ENCODE results near the gene MAN2C1. TPM values are rescaled to one million over a fixed set of nuclear protein-coding genes. Genes with fewer than 3 reads are reported as not detected.
A peak's percentile ranks its signal among the peaks of the same experiment; 100 is the strongest.
"Not testable (repeated sequence)": the region's sequence is repeated elsewhere in the genome, so short reads cannot be mapped to it uniquely, and the experiment has no call there.

Gene MAN2C1
- total and polyA plus RNA-seq, 2 experiments from 2014 or later: 81.4 to 88.0 TPM

DNA sequence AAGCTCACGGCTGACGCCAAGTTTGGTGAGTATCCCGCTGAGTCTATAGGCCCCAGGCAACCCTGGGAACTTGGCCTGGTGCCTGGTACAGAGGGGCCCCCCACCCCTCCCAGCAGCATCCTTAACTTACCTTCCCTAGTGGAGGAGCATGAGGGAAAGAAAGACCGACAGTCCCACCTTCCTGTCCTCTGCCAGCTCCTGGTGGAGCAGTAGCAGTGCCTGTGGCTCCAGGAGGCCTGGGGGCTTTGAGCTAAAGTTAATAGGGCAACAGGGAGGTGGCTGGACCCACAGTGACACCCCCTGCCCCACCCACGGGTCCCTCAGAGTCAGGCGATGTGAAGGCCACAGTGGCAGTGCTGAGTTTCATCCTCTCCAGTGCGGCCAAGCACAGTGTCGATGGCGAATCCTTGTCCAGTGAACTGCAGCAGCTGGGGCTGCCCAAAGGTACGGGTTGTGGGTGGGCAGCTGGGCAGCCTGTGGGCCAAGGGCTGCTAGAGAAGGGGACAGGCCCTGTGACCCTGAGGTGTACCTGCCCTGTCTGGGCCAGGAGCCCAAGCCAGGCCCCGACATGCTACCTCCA lies 29.7 kb downstream of the MAN2C1 start:
- Histone ChIP-seq H3K9me2 (replicated peaks; ENCODE audit: insufficient read depth) (no peaks in the 10 kb centered on the region), H4K20me1 (ENCODE audit: insufficient read depth, poor library complexity, severe bottlenecking) (no peaks in the 10 kb centered on the region), H3K9me3 (ENCODE audit: low read depth) (no peaks in the 10 kb centered on the region), H3K36me3 (replicated peaks; ENCODE audit: insufficient read depth, low read depth) (no peaks in the 10 kb centered on the region), H3K79me2 (peaks cover 13% of the 10 kb centered on the region), H3K27ac (no peak overlapping the region), H3K27me3 (no peaks in the 10 kb centered on the region), H3K4me1 (ENCODE audit: insufficient read depth) (peaks cover 4% of the 10 kb centered on the region), H3K4me3 (no peak overlapping the region), H2AFZ (no peak overlapping the region), H3K4me2 (no peak overlapping the region)
- TF ChIP-seq EZH2 (IDR thresholded peaks at IDR 0.05; ENCODE audit: borderline replicate concordance) (no peak), EZH2phosphoT487 (IDR thresholded peaks at IDR 0.05; ENCODE audit: low read depth, severe bottlenecking, unreplicated experiment) (no peak)
- TF ChIP-seq, protein P1, sequence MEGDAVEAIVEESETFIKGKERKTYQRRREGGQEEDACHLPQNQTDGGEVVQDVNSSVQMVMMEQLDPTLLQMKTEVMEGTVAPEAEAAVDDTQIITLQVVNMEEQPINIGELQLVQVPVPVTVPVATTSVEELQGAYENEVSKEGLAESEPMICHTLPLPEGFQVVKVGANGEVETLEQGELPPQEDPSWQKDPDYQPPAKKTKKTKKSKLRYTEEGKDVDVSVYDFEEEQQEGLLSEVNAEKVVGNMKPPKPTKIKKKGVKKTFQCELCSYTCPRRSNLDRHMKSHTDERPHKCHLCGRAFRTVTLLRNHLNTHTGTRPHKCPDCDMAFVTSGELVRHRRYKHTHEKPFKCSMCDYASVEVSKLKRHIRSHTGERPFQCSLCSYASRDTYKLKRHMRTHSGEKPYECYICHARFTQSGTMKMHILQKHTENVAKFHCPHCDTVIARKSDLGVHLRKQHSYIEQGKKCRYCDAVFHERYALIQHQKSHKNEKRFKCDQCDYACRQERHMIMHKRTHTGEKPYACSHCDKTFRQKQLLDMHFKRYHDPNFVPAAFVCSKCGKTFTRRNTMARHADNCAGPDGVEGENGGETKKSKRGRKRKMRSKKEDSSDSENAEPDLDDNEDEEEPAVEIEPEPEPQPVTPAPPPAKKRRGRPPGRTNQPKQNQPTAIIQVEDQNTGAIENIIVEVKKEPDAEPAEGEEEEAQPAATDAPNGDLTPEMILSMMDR (IDR thresholded peaks at IDR 0.05; ENCODE audit: poor library complexity): no peak
- WGBS (ENCODE audit: low lambda C conversion rate, missing lambda C conversion rate): 92% methylated on average over 11 of the region's 11 CpGs
- no peak for DNase-seq (ENCODE audit: low spot score)

DNA sequence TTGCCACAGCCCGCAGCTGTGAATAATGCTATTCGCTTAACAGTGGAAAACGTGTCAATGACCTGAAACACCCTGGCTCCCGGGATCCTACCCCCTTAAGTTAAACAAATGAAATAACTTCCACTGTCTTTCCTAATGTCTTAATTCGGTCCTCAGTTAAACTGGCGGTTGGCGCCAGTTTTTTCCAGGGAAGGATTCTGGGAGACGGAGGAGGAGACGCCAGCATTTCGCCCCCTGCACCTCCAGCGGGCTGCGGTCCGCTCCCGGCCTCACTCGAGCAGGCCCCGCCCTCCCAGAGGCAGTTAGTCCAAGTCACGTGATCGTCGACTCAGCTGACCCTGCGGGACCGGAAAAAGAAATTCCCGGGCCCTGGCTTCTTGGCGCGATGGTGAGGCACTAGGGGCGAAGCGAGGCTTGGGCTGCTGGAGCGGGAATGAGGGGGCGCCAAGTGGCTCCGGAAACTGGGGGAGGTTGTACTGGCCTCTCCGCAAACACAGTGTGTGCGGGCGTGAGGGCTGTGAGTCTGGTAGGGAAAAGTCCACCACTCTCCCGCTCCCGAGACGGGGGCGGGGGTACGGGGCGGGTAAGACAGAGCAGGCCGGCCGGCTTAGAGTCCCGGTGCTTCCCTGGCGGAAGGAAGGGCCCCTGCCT lies 32.6 kb downstream of the MAN2C1 start, which contains the start of gene COMMD4:
COMMD4 (plus strand) TSS at position 359 of the 651 bp plus-strand sequence; CDS start at position 386, 27 bp downstream.
- peak within 1 kb of the TSS; percentile 65 for H3K27ac ChIP-seq
- no peaks in the 10 kb centered on the region for H3K27me3 ChIP-seq
- no peaks in the 10 kb centered on the region for H3K36me3 ChIP-seq (replicated peaks; ENCODE audit: insufficient read depth, low read depth)
- no peaks in the 10 kb centered on the region for H3K9me3 ChIP-seq (ENCODE audit: low read depth)
- 3% methylated on average over 27 of the region's 42 CpGs for WGBS (ENCODE audit: low lambda C conversion rate, missing lambda C conversion rate)
- TF ChIP-seq EZH2 (IDR thresholded peaks at IDR 0.05; ENCODE audit: borderline replicate concordance) (no peak), EZH2phosphoT487 (IDR thresholded peaks at IDR 0.05; ENCODE audit: low read depth, severe bottlenecking, unreplicated experiment) (no peak)
- TF ChIP-seq, protein P1 (IDR thresholded peaks at IDR 0.05; ENCODE audit: poor library complexity): no peak
- H3K4me3 ChIP-seq: peak within 1 kb of the TSS; percentile 76
- H3K9me2 ChIP-seq (replicated peaks; ENCODE audit: insufficient read depth): no peaks in the 10 kb centered on the region
- H3K4me2 ChIP-seq: peak within 1 kb of the TSS; percentile 90
- peak; percentile 97 for DNase-seq (ENCODE audit: low spot score)
- peaks cover 4% of the 10 kb centered on the region for H3K4me1 ChIP-seq (ENCODE audit: insufficient read depth)
- H2AFZ ChIP-seq: peak within 1 kb of the TSS; percentile 97
- peaks cover 13% of the 10 kb centered on the region for H3K79me2 ChIP-seq
- H4K20me1 ChIP-seq (ENCODE audit: insufficient read depth, poor library complexity, severe bottlenecking): no peaks in the 10 kb centered on the region

DNA sequence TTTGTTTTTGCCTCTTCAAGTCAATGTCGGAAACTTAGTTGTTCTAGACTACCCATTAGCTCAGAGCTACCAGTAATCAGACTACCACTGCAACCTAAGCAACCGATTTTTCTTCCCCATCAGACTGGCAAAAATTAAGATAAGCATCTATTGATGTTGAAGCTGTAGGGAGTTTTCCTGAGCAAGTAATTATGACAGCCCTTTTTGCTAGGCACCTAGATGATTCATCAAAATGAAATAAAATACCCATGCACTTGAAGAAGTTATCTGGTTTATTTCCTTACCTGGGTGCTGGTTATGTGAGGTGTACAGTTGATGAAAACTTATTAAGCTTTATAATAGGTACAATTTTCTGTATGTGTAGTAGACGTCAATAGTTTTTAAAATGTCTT lies 33.1 kb downstream of the MAN2C1 start:
- peak overlapping the region; percentile 93 for H2AFZ ChIP-seq
- TF ChIP-seq EZH2 (IDR thresholded peaks at IDR 0.05; ENCODE audit: borderline replicate concordance): no peak
- TF ChIP-seq EZH2phosphoT487 (IDR thresholded peaks at IDR 0.05; ENCODE audit: low read depth, severe bottlenecking, unreplicated experiment): no peak
- TF ChIP-seq, protein P1 (IDR thresholded peaks at IDR 0.05; ENCODE audit: poor library complexity): no peak
- 46% methylated on average over 3 of the region's 3 CpGs for WGBS (ENCODE audit: low lambda C conversion rate, missing lambda C conversion rate)

DNA sequence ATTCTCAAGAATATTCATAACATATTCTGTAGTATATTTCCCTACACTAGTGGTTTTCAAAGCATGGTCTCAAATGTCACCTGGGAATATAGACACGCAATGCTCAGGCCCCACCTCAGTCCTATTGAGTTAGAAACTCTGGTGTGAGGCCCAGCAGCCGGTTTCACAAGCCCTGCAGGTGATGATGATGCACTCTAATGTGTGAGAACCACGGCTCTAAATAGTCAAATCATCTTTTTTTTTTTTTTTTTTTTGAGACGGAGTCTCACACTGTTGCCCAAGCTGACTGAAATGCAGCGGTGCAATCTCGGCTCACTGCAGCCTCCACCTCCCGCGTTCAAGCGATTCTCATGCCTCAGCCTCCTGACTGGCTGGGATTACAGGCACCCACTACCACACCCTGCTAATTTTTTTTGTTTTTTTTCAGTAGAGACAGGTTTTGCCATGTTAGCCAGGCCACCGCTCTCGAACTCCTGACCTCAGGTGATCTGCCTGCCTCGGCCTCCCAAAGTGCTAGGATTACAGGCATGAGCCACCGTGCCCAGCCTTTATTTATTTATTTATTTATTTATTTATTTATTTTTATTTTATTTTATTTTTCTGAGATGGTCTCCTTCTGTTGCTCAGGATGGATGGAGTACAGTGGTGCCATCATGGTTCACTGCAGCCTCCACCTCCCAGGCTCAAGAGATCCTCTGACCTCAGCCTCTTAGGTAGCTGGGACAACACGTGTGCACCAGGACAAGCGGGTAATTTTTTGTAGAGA lies 34.6 kb downstream of the MAN2C1 start:
- H3K4me3 ChIP-seq; H4K20me1 ChIP-seq (ENCODE audit: insufficient read depth, poor library complexity, severe bottlenecking); H3K4me1 ChIP-seq (ENCODE audit: insufficient read depth); H3K36me3 ChIP-seq (replicated peaks; ENCODE audit: insufficient read depth, low read depth); H3K4me2 ChIP-seq; H3K27me3 ChIP-seq; H3K9me3 ChIP-seq (ENCODE audit: low read depth); H3K9me2 ChIP-seq (replicated peaks; ENCODE audit: insufficient read depth); H3K27ac ChIP-seq; H2AFZ ChIP-seq; DNase-seq (ENCODE audit: low spot score): not testable (repeated sequence)
- WGBS (ENCODE audit: low lambda C conversion rate, missing lambda C conversion rate): 95% methylated on average over 15 of the region's 15 CpGs
- peaks cover 13% of the 10 kb centered on the region for H3K79me2 ChIP-seq

More for the DNA sequence above, 33.1 kb downstream of the MAN2C1 start:
- Histone ChIP-seq H3K36me3 (replicated peaks; ENCODE audit: insufficient read depth, low read depth) (no peaks in the 10 kb centered on the region), H3K9me3 (ENCODE audit: low read depth) (no peaks in the 10 kb centered on the region), H3K27me3 (no peaks in the 10 kb centered on the region), H4K20me1 (ENCODE audit: insufficient read depth, poor library complexity, severe bottlenecking) (no peaks in the 10 kb centered on the region), H3K4me2 (peak overlapping the region; percentile 90), H3K4me1 (ENCODE audit: insufficient read depth) (peaks cover 4% of the 10 kb centered on the region), H3K79me2 (peaks cover 13% of the 10 kb centered on the region), H3K9me2 (replicated peaks; ENCODE audit: insufficient read depth) (no peaks in the 10 kb centered on the region), H3K4me3 (peak overlapping the region; percentile 76), H3K27ac (peak overlapping the region; percentile 56)
- DNase-seq (ENCODE audit: low spot score): no peak

DNA sequence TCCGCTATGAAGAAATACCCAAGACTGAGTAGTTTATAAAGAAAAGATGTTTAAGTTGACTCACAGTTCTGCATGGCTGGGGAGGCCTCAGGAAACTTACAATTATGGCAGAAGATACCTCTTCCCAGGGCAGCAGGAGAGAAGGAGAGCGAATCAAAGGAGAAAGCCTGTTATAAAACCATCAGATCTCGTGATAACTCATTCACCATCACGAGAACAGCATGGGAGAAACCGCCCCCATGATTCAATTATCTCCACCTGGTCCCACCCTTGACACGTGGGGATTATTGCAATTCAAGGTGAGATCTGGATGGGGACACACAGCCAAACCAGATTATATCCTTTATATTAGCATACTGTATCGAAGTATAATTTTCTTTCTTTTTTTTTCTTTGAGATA lies 36.3 kb downstream of the MAN2C1 start:
- not testable (repeated sequence) for H3K9me2 ChIP-seq (replicated peaks; ENCODE audit: insufficient read depth); H3K27ac ChIP-seq; H3K4me2 ChIP-seq; DNase-seq (ENCODE audit: low spot score); H3K9me3 ChIP-seq (ENCODE audit: low read depth); H3K27me3 ChIP-seq; H3K4me1 ChIP-seq (ENCODE audit: insufficient read depth); H3K36me3 ChIP-seq (replicated peaks; ENCODE audit: insufficient read depth, low read depth); H2AFZ ChIP-seq; H4K20me1 ChIP-seq (ENCODE audit: insufficient read depth, poor library complexity, severe bottlenecking); H3K4me3 ChIP-seq
- WGBS (ENCODE audit: low lambda C conversion rate, missing lambda C conversion rate): 80% methylated on average over 7 of the region's 7 CpGs
- peaks cover 11% of the 10 kb centered on the region for H3K79me2 ChIP-seq
